Breast epithelium (tissue), 4 donors: Measurements from ENCODE around the gene MESP1. TPM values are rescaled to one million over a fixed set of nuclear protein-coding genes. Genes with fewer than 3 reads are reported as not detected.

Experiments
- DNase-seq, 2 donors: peaks; one replicate each; pipeline ENCODE4 v3.0.0-alpha.2; 2019; ENCODE audit warnings: low spot score in 2 of 2
- H3K27ac ChIP-seq, 2 donors: fragments of 200-600 bp; sonication (generic) in 1 of 2; one replicate each; pipeline ENCODE4 v1.5.1; 2016 to 2019; ENCODE audit warnings: mild to moderate bottlenecking in 1 of 2
- H3K27me3 ChIP-seq, 2 donors: fragments of 200-600 bp; sonication (generic) in 1 of 2; one replicate each; pipeline versions ENCODE4 v1.5.1 to v1.6.0; 2017 to 2019; ENCODE audit warnings: control low read depth in 1 of 2, mild to moderate bottlenecking in 1 of 2
- H3K36me3 ChIP-seq: fragments of 200-600 bp; one replicate; pipeline ENCODE4 v1.5.1; 2019
- H3K4me1 ChIP-seq, 2 donors: fragments of 200-600 bp; sonication (generic); one replicate each; pipeline ENCODE4 v1.5.1; 2016 to 2019; ENCODE audit warnings: control low read depth in 1 of 2
- H3K4me3 ChIP-seq, 3 donors: fragments of 200-600 bp; sonication (generic); 1 replicate in 2 of 3; 2 replicates in 1 of 3; pipeline ENCODE4 v1.5.1; 2016 to 2019; ENCODE audit warnings: mild to moderate bottlenecking in 3 of 3, moderate library complexity in 2 of 3
- H3K9me3 ChIP-seq, 2 donors: fragments of 200-600 bp; sonication (generic) in 1 of 2; one replicate each; pipeline ENCODE4 v1.5.1; 2016 to 2019; ENCODE audit warnings: control low read depth in 1 of 2
- POLR2A ChIP-seq: fragments of 450-650 bp; IDR thresholded peaks from one replicate; pipeline ENCODE4 v1.6.1; 2016; ENCODE audit warnings: antibody characterized with exemption, mild to moderate bottlenecking, moderate library complexity
- POLR2AphosphoS5 ChIP-seq, 3 donors: sonication (generic); formaldehyde crosslinking; IDR thresholded peaks; one replicate each; pipeline ENCODE4 v1.6.1; 2017; ENCODE audit warnings: antibody characterized with exemption in 3 of 3
- intact Hi-C: fragments of 100-400 bp; cut with DNase I; formaldehyde crosslinking; loops from one replicate; pipeline ENCODE4 v1.15.1; 2023; ENCODE audit warnings: low total_unique reads
- total RNA-seq, 3 donors: library from RNA; depleted of rRNA; stranded (reverse); fragments of >200 nt; gene quantifications; one replicate each; pipeline ENCODE4 v1.1.0, GENCODE V29; 2016
- TF ChIP-seq, protein P1 (sequence below), 3 donors: fragments of 450-650 bp; IDR thresholded peaks; one replicate each; pipeline ENCODE4 v1.5.1; 2016 to 2017; ENCODE audit warnings: antibody characterized with exemption in 3 of 3, mild to moderate bottlenecking in 3 of 3, moderate library complexity in 3 of 3

MESP1 gene
- total RNA-seq, 3 donors from 2014 or later: 5.9 to 12.8 (median 6.2) TPM

DNA sequence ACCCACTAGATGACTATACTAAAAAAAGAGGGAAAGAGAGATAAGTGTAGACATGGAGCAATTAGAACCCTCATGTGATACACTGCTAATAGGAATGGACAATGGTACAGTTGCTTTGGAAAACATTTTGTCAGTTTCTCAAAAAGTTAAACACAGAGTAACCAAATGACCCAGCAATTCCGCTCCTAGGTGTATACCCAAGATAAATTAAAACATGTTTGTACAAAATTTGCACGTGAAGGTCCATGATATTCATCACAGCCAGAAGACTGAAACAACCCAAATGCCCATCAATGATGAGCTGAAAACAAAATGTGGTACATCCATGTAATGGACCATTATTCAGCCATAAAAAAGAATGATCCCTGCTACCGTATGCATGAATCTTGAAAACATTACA, 36.9 kb upstream of the MESP1 start:
- Histone ChIP-seq H3K27me3 (no peaks in the 10 kb centered on the region), H3K4me3 (no peak overlapping the region), H3K36me3 (no peaks in the 10 kb centered on the region), H3K9me3 (no peaks in the 10 kb centered on the region), H3K27ac (no peak overlapping the region), H3K4me1 (peaks cover 0 to 5% of the 10 kb centered on the region in 2 donors)
- intact Hi-C loops: no loop called here
- TF ChIP-seq, protein P1, sequence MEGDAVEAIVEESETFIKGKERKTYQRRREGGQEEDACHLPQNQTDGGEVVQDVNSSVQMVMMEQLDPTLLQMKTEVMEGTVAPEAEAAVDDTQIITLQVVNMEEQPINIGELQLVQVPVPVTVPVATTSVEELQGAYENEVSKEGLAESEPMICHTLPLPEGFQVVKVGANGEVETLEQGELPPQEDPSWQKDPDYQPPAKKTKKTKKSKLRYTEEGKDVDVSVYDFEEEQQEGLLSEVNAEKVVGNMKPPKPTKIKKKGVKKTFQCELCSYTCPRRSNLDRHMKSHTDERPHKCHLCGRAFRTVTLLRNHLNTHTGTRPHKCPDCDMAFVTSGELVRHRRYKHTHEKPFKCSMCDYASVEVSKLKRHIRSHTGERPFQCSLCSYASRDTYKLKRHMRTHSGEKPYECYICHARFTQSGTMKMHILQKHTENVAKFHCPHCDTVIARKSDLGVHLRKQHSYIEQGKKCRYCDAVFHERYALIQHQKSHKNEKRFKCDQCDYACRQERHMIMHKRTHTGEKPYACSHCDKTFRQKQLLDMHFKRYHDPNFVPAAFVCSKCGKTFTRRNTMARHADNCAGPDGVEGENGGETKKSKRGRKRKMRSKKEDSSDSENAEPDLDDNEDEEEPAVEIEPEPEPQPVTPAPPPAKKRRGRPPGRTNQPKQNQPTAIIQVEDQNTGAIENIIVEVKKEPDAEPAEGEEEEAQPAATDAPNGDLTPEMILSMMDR (IDR thresholded peaks at IDR 0.05): no peak
- TF ChIP-seq POLR2AphosphoS5 (IDR thresholded peaks at IDR 0.05) (no peak), POLR2A (no peak)
- DNase-seq: no peak

DNA sequence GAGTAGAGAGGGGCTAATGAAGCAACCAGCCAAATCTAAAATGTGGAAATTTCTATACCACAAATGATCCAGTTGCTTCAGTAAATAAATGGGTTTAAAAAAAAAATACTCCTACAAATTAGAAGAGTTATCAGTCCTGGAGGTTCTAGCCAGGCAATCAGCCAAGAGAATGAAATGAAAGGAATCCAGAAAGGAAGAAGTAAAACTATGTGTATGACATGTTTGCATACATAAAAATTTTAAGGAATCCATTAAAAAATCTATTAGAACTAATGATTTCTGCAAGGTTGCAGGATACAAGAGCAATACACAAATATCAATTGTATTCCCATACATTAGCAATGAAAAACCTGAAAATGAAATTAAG, 34.7 kb upstream of the MESP1 start:
- H3K36me3 ChIP-seq: no peaks in the 10 kb centered on the region
- H3K9me3 ChIP-seq: no peaks in the 10 kb centered on the region
- TF ChIP-seq, protein P1 (IDR thresholded peaks at IDR 0.05): no peak
- no peak for TF ChIP-seq POLR2A
- TF ChIP-seq POLR2AphosphoS5 (IDR thresholded peaks at IDR 0.05): no peak
- H3K27ac ChIP-seq: peak overlapping the region in 1 of 2 donors; percentile 70
- no peak for DNase-seq
- H3K4me3 ChIP-seq: no peak overlapping the region
- no peaks in the 10 kb centered on the region for H3K27me3 ChIP-seq
- intact Hi-C loops: no loop called here
- peaks cover 0 to 5% of the 10 kb centered on the region in 2 donors for H3K4me1 ChIP-seq

DNA sequence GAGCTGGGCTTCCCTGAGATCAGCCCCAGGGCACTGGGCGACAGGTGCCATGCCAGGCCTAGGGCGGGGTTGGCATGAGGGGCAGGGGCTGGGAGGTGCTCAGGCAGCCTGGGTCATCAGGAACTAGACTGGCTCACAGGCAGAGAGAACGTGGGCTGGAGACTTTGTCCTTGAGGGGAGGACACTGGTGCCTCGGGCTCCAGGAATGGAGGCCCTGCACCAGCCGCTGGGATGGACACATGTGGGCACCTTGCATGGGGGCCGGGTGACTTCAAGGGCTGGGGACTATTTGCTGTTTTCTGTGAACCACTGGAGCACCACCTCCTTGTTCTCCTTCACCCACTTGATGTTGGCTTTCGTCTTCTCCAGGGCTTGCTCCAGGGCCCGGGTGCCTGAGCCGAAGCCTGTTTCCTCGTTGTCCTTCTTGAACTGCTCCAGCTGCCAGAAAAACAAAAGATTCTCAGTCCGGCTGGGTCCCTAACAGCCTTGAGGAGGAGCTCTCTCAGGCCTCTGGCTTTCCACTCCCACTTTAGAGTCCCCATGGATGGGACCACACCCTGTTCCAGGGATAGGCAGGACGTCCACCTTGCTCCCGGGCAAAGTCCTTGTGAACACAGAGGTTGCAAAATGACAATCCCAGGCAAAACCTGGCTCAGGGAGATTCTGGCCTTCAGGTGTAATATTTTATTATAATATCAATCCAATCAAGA, 34.2 kb upstream of the MESP1 start:
- no peaks in the 10 kb centered on the region for H3K27me3 ChIP-seq
- TF ChIP-seq, protein P1 (IDR thresholded peaks at IDR 0.05): no peak
- TF ChIP-seq POLR2AphosphoS5 (IDR thresholded peaks at IDR 0.05): no peak
- TF ChIP-seq POLR2A: no peak
- H3K36me3 ChIP-seq: no peaks in the 10 kb centered on the region
- H3K4me3 ChIP-seq: no peak overlapping the region
- peak overlapping the region; percentile 70 to 74 for H3K27ac ChIP-seq
- H3K4me1 ChIP-seq: peaks cover 0 to 5% of the 10 kb centered on the region in 2 donors
- intact Hi-C loops: no loop called here
- H3K9me3 ChIP-seq: no peaks in the 10 kb centered on the region
- peak in 1 of 2 donors; percentile 60 for DNase-seq

DNA sequence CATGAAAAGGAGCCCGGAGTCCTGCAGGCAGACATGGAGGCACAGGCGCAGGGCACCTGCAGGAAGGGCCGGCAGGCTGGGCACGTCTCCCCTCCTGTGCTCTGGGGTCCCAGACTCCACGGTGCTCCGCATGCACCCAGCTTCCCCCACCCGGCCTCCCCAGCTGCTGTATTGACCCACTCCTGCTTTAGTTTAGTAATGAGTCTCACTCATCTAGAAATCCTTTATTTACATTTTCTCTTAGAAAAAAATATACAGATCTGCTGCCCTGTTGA, 33.6 kb upstream of the MESP1 start:
- intact Hi-C loops: no loop called here
- H3K4me3 ChIP-seq: no peak overlapping the region
- no peaks in the 10 kb centered on the region for H3K36me3 ChIP-seq
- H3K27ac ChIP-seq: peak overlapping the region in 1 of 2 donors; percentile 74
- no peak for DNase-seq
- H3K27me3 ChIP-seq: no peaks in the 10 kb centered on the region
- H3K9me3 ChIP-seq: no peaks in the 10 kb centered on the region
- TF ChIP-seq POLR2A: no peak
- TF ChIP-seq POLR2AphosphoS5 (IDR thresholded peaks at IDR 0.05): no peak
- TF ChIP-seq, protein P1 (IDR thresholded peaks at IDR 0.05): no peak
- H3K4me1 ChIP-seq: peaks cover 0 to 5% of the 10 kb centered on the region in 2 donors

DNA sequence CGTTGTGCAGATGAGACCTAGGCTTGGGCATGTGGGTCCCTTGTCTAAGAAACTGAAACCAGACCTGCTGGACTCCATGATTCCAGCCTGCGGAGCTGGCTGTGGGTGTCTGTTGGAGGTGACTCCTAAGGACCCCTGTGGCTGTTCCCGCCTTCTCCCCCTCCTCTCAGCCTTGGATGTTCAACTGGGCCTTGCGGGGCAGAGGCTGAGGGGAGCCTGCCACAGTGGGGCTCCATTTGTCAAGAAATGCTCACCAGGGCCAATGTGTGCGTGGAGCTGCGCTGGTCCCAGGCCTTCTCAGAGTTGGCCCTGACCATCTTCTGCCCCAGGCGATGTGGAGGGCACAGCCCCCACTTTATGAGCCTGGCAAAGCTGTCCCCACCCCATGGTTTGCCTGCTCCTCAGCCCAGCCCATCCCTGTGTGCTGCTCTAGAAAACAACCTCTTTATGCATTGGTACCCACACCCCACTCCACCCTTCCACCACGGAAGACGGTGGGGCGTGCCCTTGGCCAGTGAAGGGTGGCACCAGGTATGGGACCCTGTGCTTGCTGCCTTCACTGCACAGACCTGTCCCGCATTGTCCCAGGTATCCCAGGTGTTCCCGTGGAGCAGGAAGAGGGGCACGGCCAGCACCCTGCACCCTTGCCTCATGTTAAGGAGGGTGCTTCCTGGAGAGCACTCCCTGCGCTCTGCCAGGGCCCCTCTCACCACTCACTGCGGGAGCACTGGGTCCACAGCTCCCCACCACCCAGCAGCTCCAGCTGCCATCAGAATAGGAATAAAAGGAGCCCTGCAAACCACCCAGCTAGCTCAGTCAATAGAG, 33.0 kb upstream of the MESP1 start:
- Histone ChIP-seq H3K27me3 (no peaks in the 10 kb centered on the region), H3K27ac (peak overlapping the region; percentile 54 to 74), H3K4me1 (peaks cover 0 to 5% of the 10 kb centered on the region in 2 donors), H3K4me3 (no peak overlapping the region), H3K36me3 (no peaks in the 10 kb centered on the region), H3K9me3 (no peaks in the 10 kb centered on the region)
- no peak for DNase-seq
- intact Hi-C loops: no loop called here
- TF ChIP-seq POLR2AphosphoS5 (IDR thresholded peaks at IDR 0.05): no peak
- TF ChIP-seq, protein P1 (IDR thresholded peaks at IDR 0.05): no peak
- TF ChIP-seq POLR2A: no peak
